WTC11 (cell line): ENCODE results near the gene MTUS2. TPM values are rescaled to one million over a fixed set of nuclear protein-coding genes. Genes with fewer than 3 reads are reported as not detected.
"Not testable (repeated sequence)": the region's sequence is repeated elsewhere in the genome, so short reads cannot be mapped to it uniquely, and the experiment has no call there.

Experiments used
- ATAC-seq: fragments of 200-7000 bp; cut with Tn5 transposase; 2 replicates; pipeline ENCODE4 v1.10.0; 2021; ENCODE audit warnings: mild to moderate bottlenecking, moderate library complexity
- CTCF ChIA-PET: fragments of 300-600 bp; sonication (Branson Sonifier 250); formaldehyde crosslinking; loops from one replicate; lab custom pipeline; 2021; ENCODE audit warnings: antibody characterized with exemption; lab: Charles Lee
- POLR2A ChIA-PET: fragments of 350-600 bp; sonication (Branson Sonifier 250); formaldehyde crosslinking; loops from one replicate; lab custom pipeline; 2021; ENCODE audit warnings: antibody characterized with exemption; lab: Charles Lee
- DNase-seq: peaks from one replicate; pipeline ENCODE4 v3.0.0; 2021; ENCODE audit warnings: low spot score
- H3K27ac Mint-ChIP-seq: 2 replicates; pipeline ENCODE4 v1.8.0; 2021; ENCODE audit warnings: mixed read lengths
- H3K27me3 Mint-ChIP-seq: 2 replicates; pipeline ENCODE4 v1.8.0; 2021; ENCODE audit warnings: low read depth, mild to moderate bottlenecking, moderate library complexity, mixed read lengths
- H3K36me3 Mint-ChIP-seq: 2 replicates; pipeline ENCODE4 v1.8.0; 2021; ENCODE audit warnings: mixed read lengths
- H3K4me1 Mint-ChIP-seq: 2 replicates; pipeline ENCODE4 v1.8.0; 2022; ENCODE audit warnings: mixed read lengths
- H3K4me3 Mint-ChIP-seq: 2 replicates; pipeline ENCODE4 v1.8.0; 2021; ENCODE audit warnings: mild to moderate bottlenecking, moderate library complexity, mixed read lengths
- H3K9me3 Mint-ChIP-seq: 2 replicates; pipeline ENCODE4 v1.8.0; 2021; ENCODE audit warnings: mixed read lengths
- NFYB ChIP-seq: sonication (generic); formaldehyde crosslinking; conservative IDR thresholded peaks from 2 replicates; pipeline ENCODE4 v1.8.0; 2022; ENCODE audit warnings: low read depth, missing genetic modification reagents
- PRRX2 ChIP-seq: fragments of 250-450 bp; sonication (Bioruptor Pico); IDR thresholded peaks from 2 replicates; pipeline ENCODE4 v1.8.0; 2021; ENCODE audit warnings: mild to moderate bottlenecking
- SP1 ChIP-seq: sonication (generic); formaldehyde crosslinking; conservative IDR thresholded peaks from 2 replicates; pipeline ENCODE4 v1.8.1; 2022; ENCODE audit warnings: missing genetic modification reagents
- TEAD4 ChIP-seq: sonication (generic); formaldehyde crosslinking; IDR thresholded peaks from 2 replicates; pipeline ENCODE4 v1.8.0; 2022; ENCODE audit warnings: mild to moderate bottlenecking, missing genetic modification reagents
- ZBTB21 ChIP-seq: sonication (generic); formaldehyde crosslinking; IDR thresholded peaks from 2 replicates; pipeline ENCODE4 v1.8.1; 2023; ENCODE audit warnings: mild to moderate bottlenecking, missing genetic modification reagents, borderline replicate concordance
- total RNA-seq: library from RNA; stranded (reverse); gene quantifications from 3 replicates; pipeline ENCODE4 v1.2.3, GENCODE V29; 2021
- TF ChIP-seq, protein P1 (sequence below): sonication (generic); formaldehyde crosslinking; IDR thresholded peaks from 2 replicates; pipeline ENCODE4 v1.8.1; 2022; ENCODE audit warnings: mild to moderate bottlenecking, missing genetic modification reagents, moderate library complexity, borderline replicate concordance
- TF ChIP-seq, protein P2 (sequence below): fragments of 250-450 bp; sonication (Bioruptor Pico); IDR thresholded peaks from 2 replicates; pipeline ENCODE4 v1.9.0; 2021; ENCODE audit warnings: mild to moderate bottlenecking
- TF ChIP-seq, protein P3 (sequence below): sonication (generic); formaldehyde crosslinking; IDR thresholded peaks from 2 replicates; pipeline ENCODE4 v1.8.0; 2023; ENCODE audit warnings: missing genetic modification reagents
- TF ChIP-seq, protein P4 (sequence below): fragments of 250-450 bp; sonication (Bioruptor Pico); IDR thresholded peaks from 2 replicates; pipeline ENCODE4 v1.9.0; 2021; ENCODE audit warnings: moderate library complexity, mild to moderate bottlenecking, inconsistent platforms, borderline replicate concordance
- TF ChIP-seq, protein P5 (sequence below): sonication (generic); formaldehyde crosslinking; IDR thresholded peaks from 2 replicates; pipeline ENCODE4 v1.8.1; 2023; ENCODE audit warnings: mild to moderate bottlenecking, moderate library complexity, missing genetic modification reagents
- TF ChIP-seq, protein P6 (sequence below): sonication (generic); formaldehyde crosslinking; IDR thresholded peaks from 2 replicates; pipeline ENCODE4 v1.8.0; 2022; ENCODE audit warnings: mild to moderate bottlenecking, missing genetic modification reagents
- TF ChIP-seq, protein P7 (sequence below): sonication (generic); formaldehyde crosslinking; IDR thresholded peaks from 2 replicates; pipeline ENCODE4 v1.8.1; 2023; ENCODE audit warnings: mild to moderate bottlenecking, missing genetic modification reagents, moderate library complexity

Gene MTUS2
- total RNA-seq, 1 experiment from 2014 or later, result 0.22 TPM

DNA sequence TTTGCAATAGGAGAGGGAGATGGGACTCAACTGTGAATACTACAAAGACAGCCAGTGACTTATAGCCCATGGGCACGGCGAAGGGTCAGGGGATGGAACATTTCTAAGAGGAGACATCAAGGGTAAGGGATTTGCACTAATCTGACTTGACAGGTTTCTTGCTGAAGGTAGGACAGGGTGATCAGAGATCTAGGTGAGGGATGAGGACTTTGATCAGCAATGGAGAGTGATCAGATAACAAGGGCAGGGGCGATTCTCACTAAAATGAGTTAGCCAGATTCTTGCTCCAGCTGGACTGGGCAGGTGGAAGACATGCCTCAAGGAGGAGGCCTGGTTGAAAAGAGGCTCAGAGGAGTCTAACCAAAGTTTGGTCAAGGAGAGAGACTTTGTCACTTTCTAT lies 566.1 kb downstream of the MTUS2 start (continued):
- TF ChIP-seq, protein P1, sequence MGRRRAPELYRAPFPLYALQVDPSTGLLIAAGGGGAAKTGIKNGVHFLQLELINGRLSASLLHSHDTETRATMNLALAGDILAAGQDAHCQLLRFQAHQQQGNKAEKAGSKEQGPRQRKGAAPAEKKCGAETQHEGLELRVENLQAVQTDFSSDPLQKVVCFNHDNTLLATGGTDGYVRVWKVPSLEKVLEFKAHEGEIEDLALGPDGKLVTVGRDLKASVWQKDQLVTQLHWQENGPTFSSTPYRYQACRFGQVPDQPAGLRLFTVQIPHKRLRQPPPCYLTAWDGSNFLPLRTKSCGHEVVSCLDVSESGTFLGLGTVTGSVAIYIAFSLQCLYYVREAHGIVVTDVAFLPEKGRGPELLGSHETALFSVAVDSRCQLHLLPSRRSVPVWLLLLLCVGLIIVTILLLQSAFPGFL (CRISPR knock-in tag), result no peak

DNA sequence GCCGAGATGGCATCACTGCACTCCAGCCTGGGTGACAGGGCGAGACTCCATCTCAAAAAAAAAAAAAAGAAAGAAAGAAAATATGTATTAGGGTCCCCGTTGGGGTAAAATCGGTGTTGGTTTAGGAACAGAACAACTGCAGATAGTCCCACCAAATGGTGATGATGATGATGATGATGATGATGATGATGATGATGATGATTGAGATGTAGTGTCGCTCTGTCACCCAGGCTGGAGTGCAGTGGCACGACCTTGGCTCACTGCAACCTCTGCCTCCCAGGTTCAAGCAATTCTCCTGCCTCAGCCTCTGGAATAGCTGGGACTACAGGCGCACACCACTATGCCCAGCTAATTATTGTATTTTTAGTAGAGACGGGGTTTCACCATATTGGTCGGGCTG lies 570.5 kb downstream of the MTUS2 start:
- H3K9me3 Mint-ChIP-seq, H3K4me3 Mint-ChIP-seq, ATAC-seq, POLR2A ChIA-PET, H3K36me3 Mint-ChIP-seq, H3K27me3 Mint-ChIP-seq, H3K4me1 Mint-ChIP-seq, CTCF ChIA-PET, DNase-seq, H3K27ac Mint-ChIP-seq: not testable (repeated sequence)

DNA sequence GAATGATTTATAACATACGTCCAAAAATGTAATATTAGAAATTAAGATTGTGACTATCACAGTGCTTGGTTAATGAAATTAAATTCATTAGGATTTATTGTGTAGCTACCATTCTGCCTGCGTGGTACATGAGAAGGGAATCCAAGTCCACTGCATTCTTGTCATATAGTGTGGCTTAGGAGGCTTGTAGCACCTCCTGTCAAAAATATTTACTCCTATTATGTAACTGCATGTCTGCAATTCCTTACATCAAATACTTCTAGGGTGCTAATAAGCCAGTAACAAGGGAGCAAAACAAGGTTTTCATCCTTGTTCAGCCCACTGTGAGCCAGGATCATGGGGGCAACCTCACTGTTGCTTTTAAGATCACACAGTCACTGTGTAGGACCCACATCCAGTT lies 576.3 kb downstream of the MTUS2 start:
- H3K4me1 Mint-ChIP-seq, result peaks cover 12% of the 10 kb centered on the region
- DNase-seq (no peak), ATAC-seq (no peak)
- TF ChIP-seq, protein P2, sequence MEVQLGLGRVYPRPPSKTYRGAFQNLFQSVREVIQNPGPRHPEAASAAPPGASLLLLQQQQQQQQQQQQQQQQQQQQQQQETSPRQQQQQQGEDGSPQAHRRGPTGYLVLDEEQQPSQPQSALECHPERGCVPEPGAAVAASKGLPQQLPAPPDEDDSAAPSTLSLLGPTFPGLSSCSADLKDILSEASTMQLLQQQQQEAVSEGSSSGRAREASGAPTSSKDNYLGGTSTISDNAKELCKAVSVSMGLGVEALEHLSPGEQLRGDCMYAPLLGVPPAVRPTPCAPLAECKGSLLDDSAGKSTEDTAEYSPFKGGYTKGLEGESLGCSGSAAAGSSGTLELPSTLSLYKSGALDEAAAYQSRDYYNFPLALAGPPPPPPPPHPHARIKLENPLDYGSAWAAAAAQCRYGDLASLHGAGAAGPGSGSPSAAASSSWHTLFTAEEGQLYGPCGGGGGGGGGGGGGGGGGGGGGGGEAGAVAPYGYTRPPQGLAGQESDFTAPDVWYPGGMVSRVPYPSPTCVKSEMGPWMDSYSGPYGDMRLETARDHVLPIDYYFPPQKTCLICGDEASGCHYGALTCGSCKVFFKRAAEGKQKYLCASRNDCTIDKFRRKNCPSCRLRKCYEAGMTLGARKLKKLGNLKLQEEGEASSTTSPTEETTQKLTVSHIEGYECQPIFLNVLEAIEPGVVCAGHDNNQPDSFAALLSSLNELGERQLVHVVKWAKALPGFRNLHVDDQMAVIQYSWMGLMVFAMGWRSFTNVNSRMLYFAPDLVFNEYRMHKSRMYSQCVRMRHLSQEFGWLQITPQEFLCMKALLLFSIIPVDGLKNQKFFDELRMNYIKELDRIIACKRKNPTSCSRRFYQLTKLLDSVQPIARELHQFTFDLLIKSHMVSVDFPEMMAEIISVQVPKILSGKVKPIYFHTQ (CRISPR knock-in tag), result no peak
- TF ChIP-seq PRRX2 (CRISPR knock-in tag) (no peak), ZBTB21 (CRISPR knock-in tag) (no peak)
- TF ChIP-seq, protein P3, sequence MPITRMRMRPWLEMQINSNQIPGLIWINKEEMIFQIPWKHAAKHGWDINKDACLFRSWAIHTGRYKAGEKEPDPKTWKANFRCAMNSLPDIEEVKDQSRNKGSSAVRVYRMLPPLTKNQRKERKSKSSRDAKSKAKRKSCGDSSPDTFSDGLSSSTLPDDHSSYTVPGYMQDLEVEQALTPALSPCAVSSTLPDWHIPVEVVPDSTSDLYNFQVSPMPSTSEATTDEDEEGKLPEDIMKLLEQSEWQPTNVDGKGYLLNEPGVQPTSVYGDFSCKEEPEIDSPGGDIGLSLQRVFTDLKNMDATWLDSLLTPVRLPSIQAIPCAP (CRISPR knock-in tag), result no peak
- TF ChIP-seq, protein P4, sequence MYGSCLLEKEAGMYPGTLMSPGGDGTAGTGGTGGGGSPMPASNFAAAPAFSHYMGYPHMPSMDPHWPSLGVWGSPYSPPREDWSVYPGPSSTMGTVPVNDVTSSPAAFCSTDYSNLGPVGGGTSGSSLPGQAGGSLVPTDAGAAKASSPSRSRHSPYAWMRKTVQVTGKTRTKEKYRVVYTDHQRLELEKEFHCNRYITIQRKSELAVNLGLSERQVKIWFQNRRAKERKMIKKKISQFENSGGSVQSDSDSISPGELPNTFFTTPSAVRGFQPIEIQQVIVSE (CRISPR knock-in tag), result no peak
- POLR2A ChIA-PET, result no interaction called here
- no peaks in the 10 kb centered on the region for H3K36me3 Mint-ChIP-seq
- H3K27me3 Mint-ChIP-seq, result no peaks in the 10 kb centered on the region
- CTCF ChIA-PET, result interaction anchor here (1.0 kb wide), 1 partner anchor 76 kb away, joined by 4 read pairs; no protein-coding TSS in a partner anchor
- H3K27ac Mint-ChIP-seq, result no peak overlapping the region
- no peaks in the 10 kb centered on the region for H3K9me3 Mint-ChIP-seq
- H3K4me3 Mint-ChIP-seq, result no peak overlapping the region

DNA sequence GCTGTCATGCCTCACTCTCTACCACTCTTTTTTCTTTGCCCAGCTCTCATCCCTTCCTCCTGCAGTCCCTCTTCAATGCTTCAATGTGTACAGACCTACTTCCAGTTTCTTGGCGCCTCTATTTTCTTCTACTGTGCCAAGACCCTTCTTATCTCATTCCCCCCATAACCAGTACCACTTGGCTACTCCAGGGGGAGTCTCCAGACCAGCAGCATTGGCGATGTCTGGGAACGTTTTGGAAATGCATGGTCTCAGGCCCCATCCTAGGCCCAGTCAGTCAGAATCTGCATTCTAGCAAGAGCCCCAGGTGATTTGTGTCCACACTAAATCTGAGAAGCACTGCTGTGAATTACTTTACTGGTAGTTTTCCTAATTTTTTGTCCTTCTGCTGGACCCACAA lies 577.1 kb downstream of the MTUS2 start:
- Mint-ChIP-seq H3K4me3 (no peak overlapping the region), H3K27me3 (no peaks in the 10 kb centered on the region), H3K4me1 (peaks cover 15% of the 10 kb centered on the region), H3K36me3 (no peaks in the 10 kb centered on the region), H3K27ac (no peak overlapping the region), H3K9me3 (no peaks in the 10 kb centered on the region)
- DNase-seq, result no peak
- CTCF ChIA-PET, result no interaction called here
- ATAC-seq, result peak; percentile 58
- POLR2A ChIA-PET, result no interaction called here
- TF ChIP-seq, protein P5, sequence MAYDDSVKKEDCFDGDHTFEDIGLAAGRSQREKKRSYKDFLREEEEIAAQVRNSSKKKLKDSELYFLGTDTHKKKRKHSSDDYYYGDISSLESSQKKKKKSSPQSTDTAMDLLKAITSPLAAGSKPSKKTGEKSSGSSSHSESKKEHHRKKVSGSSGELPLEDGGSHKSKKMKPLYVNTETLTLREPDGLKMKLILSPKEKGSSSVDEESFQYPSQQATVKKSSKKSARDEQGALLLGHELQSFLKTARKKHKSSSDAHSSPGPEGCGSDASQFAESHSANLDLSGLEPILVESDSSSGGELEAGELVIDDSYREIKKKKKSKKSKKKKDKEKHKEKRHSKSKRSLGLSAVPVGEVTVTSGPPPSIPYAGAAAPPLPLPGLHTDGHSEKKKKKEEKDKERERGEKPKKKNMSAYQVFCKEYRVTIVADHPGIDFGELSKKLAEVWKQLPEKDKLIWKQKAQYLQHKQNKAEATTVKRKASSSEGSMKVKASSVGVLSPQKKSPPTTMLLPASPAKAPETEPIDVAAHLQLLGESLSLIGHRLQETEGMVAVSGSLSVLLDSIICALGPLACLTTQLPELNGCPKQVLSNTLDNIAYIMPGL (CRISPR knock-in tag), result no peak
- TF ChIP-seq, protein P4 (CRISPR knock-in tag), result no peak
- TF ChIP-seq NFYB (no peak), TEAD4 (no peak), SP1 (CRISPR knock-in tag) (no peak)
- TF ChIP-seq, protein P1 (CRISPR knock-in tag), result no peak
- TF ChIP-seq, protein P6, sequence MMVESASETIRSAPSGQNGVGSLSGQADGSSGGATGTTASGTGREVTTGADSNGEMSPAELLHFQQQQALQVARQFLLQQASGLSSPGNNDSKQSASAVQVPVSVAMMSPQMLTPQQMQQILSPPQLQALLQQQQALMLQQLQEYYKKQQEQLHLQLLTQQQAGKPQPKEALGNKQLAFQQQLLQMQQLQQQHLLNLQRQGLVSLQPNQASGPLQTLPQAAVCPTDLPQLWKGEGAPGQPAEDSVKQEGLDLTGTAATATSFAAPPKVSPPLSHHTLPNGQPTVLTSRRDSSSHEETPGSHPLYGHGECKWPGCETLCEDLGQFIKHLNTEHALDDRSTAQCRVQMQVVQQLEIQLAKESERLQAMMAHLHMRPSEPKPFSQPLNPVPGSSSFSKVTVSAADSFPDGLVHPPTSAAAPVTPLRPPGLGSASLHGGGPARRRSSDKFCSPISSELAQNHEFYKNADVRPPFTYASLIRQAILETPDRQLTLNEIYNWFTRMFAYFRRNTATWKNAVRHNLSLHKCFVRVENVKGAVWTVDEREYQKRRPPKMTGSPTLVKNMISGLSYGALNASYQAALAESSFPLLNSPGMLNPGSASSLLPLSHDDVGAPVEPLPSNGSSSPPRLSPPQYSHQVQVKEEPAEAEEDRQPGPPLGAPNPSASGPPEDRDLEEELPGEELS (CRISPR knock-in tag), result no peak
- TF ChIP-seq, protein P7, sequence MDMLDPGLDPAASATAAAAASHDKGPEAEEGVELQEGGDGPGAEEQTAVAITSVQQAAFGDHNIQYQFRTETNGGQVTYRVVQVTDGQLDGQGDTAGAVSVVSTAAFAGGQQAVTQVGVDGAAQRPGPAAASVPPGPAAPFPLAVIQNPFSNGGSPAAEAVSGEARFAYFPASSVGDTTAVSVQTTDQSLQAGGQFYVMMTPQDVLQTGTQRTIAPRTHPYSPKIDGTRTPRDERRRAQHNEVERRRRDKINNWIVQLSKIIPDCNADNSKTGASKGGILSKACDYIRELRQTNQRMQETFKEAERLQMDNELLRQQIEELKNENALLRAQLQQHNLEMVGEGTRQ, result no peak
